Measurements from ENCODE around the gene TRPM3. TPM values are rescaled to one million over a fixed set of nuclear protein-coding genes. Genes with fewer than 3 reads are reported as not detected.
"Not testable (repeated sequence)": the region's sequence is repeated elsewhere in the genome, so short reads cannot be mapped to it uniquely, and the experiment has no call there.

TRPM3 gene
- total RNA-seq, 2 donors from 2014 or later = not detected

GRCh38 chr9:70761139-70761670, 360.2 kb downstream of the TRPM3 start:
- H3K4me3 Mint-ChIP-seq = no peak overlapping the region
- DNase-seq = no peak
- no peaks in the 10 kb centered on the region for H3K4me1 Mint-ChIP-seq
- no peaks in the 10 kb centered on the region for H3K9me3 ChIP-seq (ENCODE audit: control insufficient read depth, low read length, poor library complexity, severe bottlenecking)
- no peak overlapping the region for H3K27ac Mint-ChIP-seq
- no peaks in the 10 kb centered on the region for H3K27me3 Mint-ChIP-seq
- no peak for ATAC-seq
- H3K36me3 Mint-ChIP-seq (ENCODE audit: low read depth) = no peaks in the 10 kb centered on the region

DNA sequence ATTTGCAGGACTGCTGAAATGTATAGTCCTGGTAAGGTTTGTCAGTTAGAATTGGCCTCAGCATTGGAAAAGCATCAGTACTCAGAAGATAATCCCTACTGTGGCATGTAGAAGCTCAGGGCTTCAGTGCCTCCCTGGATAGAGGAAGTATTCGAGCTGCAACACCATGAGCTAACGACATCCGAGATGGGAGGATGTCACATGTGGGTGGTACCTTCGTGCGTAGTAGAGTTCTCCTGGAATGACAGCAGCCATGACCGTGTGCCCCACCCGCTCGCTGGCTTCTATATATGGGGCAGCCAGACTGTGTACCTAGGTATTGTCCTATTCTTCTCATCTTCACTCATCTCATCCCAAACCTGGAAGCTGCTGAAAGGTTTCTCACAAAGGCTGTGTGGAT, 361.2 kb downstream of the TRPM3 start:
- Mint-ChIP-seq H3K4me3 (no peak overlapping the region), H3K36me3 (ENCODE audit: low read depth) (no peaks in the 10 kb centered on the region), H3K4me1 (no peaks in the 10 kb centered on the region), H3K27me3 (no peaks in the 10 kb centered on the region), H3K27ac (no peak overlapping the region)
- ATAC-seq = no peak
- no peak for DNase-seq
- no peaks in the 10 kb centered on the region for H3K9me3 ChIP-seq (ENCODE audit: control insufficient read depth, low read length, poor library complexity, severe bottlenecking)

GRCh38 chr9:70753311-70753710, 368.1 kb downstream of the TRPM3 start:
- ATAC-seq = no peak
- Mint-ChIP-seq H3K27ac (no peak overlapping the region), H3K4me3 (no peak overlapping the region), H3K27me3 (peaks cover 4% of the 10 kb centered on the region), H3K4me1 (no peaks in the 10 kb centered on the region), H3K36me3 (ENCODE audit: low read depth) (no peaks in the 10 kb centered on the region)
- no peaks in the 10 kb centered on the region for H3K9me3 ChIP-seq (ENCODE audit: control insufficient read depth, low read length, poor library complexity, severe bottlenecking)
- DNase-seq = no peak

GRCh38 chr9:70749066-70749465, 372.4 kb downstream of the TRPM3 start:
- Mint-ChIP-seq H3K27ac (no peak overlapping the region), H3K4me1 (no peaks in the 10 kb centered on the region), H3K4me3 (no peak overlapping the region), H3K27me3 (peaks cover 16% of the 10 kb centered on the region), H3K36me3 (ENCODE audit: low read depth) (no peaks in the 10 kb centered on the region)
- H3K9me3 ChIP-seq (ENCODE audit: control insufficient read depth, low read length, poor library complexity, severe bottlenecking) = no peaks in the 10 kb centered on the region
- DNase-seq = no peak
- ATAC-seq = no peak

DNA sequence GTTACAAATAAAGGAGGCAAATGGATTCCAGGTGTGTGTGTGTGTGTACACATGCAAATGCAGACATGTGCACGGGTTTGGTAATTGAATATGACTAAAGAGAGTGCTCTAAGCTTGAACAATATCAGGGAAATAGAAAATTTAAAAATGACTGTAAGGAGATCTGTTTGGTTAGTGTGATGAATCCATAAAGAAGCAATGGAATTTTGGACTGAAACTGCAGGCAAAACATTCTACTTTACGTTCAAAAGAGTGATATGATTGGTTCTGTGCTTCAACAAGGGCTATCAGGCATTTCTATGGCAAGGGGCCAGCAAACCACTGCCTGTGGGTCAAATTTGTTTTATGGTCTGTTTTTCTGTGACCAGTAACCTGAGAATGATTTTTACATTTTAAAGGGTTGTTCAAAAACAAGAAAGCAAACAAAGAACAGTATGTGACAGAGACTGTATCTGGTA, 374.1 kb downstream of the TRPM3 start:
- ATAC-seq (no peak), DNase-seq (no peak)
- H3K4me1 Mint-ChIP-seq = no peaks in the 10 kb centered on the region
- peaks cover 14% of the 10 kb centered on the region for H3K27me3 Mint-ChIP-seq
- no peak overlapping the region for H3K27ac Mint-ChIP-seq
- H3K9me3 ChIP-seq (ENCODE audit: control insufficient read depth, low read length, poor library complexity, severe bottlenecking) = no peaks in the 10 kb centered on the region
- H3K36me3 Mint-ChIP-seq (ENCODE audit: low read depth) = no peaks in the 10 kb centered on the region
- H3K4me3 Mint-ChIP-seq = no peak overlapping the region

DNA sequence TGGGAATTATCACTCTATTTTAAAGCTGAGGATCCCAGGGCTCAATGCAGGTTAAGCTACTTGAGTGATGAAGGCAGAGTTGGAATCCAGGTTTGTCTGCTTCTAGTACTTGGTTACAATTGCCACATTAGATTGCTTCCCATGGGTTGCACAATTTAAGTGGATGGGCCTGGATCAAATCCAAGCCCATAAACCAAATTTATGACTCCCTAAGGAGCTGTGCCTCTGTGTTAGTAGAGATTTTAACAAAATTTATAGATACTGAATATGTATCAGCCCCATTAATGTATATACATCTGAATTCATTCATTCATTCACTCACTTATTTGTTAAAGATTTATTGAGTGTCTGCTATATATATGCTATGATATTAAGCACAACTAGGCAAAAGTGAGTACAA, 374.7 kb downstream of the TRPM3 start:
- no peak for DNase-seq
- no peak overlapping the region for H3K27ac Mint-ChIP-seq
- ATAC-seq = no peak
- H3K27me3 Mint-ChIP-seq = peaks cover 14% of the 10 kb centered on the region
- no peaks in the 10 kb centered on the region for H3K36me3 Mint-ChIP-seq (ENCODE audit: low read depth)
- no peak overlapping the region for H3K4me3 Mint-ChIP-seq
- no peaks in the 10 kb centered on the region for H3K4me1 Mint-ChIP-seq
- no peaks in the 10 kb centered on the region for H3K9me3 ChIP-seq (ENCODE audit: control insufficient read depth, low read length, poor library complexity, severe bottlenecking)

- no peaks in the 10 kb centered on the region for H3K4me1 Mint-ChIP-seq
- peaks cover 14% of the 10 kb centered on the region for H3K27me3 Mint-ChIP-seq
- H3K27ac Mint-ChIP-seq = no peak overlapping the region
- no peak overlapping the region for H3K4me3 Mint-ChIP-seq
- DNase-seq (no peak), ATAC-seq (no peak)
- H3K36me3 Mint-ChIP-seq (ENCODE audit: low read depth) = no peaks in the 10 kb centered on the region
- H3K9me3 ChIP-seq (ENCODE audit: control insufficient read depth, low read length, poor library complexity, severe bottlenecking) = no peaks in the 10 kb centered on the region
Measured at GRCh38 chr9:70746316-70746715, 375.1 kb downstream of the TRPM3 start.

GRCh38 chr9:70724794-70725193, 396.6 kb downstream of the TRPM3 start:
- ATAC-seq; H3K9me3 ChIP-seq (ENCODE audit: control insufficient read depth, low read length, poor library complexity, severe bottlenecking); H3K27me3 Mint-ChIP-seq; H3K27ac Mint-ChIP-seq; DNase-seq; H3K4me3 Mint-ChIP-seq; H3K4me1 Mint-ChIP-seq; H3K36me3 Mint-ChIP-seq (ENCODE audit: low read depth): not testable (repeated sequence)

- not testable (repeated sequence) for H3K27ac Mint-ChIP-seq; DNase-seq; H3K36me3 Mint-ChIP-seq (ENCODE audit: low read depth); H3K4me3 Mint-ChIP-seq; H3K9me3 ChIP-seq (ENCODE audit: control insufficient read depth, low read length, poor library complexity, severe bottlenecking); ATAC-seq; H3K4me1 Mint-ChIP-seq; H3K27me3 Mint-ChIP-seq
Measured at GRCh38 chr9:70724025-70724424, 397.4 kb downstream of the TRPM3 start.

DNA sequence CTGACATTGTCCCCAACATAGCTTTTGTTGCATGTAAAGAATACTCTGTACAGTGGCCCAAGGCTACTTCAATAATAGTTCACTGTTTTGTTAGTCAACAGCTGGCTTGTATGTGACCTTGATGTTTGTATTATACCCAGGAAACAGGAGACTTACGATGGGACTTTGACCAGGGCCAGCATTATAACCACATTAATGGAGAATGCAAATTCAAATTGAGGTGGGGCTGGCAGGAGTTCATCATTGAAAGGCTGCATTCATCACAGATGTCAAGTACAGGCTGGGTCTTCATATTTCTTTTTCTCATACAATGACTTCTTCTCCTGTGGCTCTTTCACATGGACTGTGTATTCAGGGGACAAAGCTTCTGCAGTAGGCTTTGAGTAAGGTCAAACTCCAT, 414.6 kb downstream of the TRPM3 start:
- H3K4me3 Mint-ChIP-seq = not testable (repeated sequence)

GRCh38 chr9:70701163-70701562, 420.3 kb downstream of the TRPM3 start:
- ATAC-seq (no peak), DNase-seq (no peak)
- H3K27ac Mint-ChIP-seq = no peak overlapping the region
- peaks cover 2% of the 10 kb centered on the region for H3K4me1 Mint-ChIP-seq
- no peaks in the 10 kb centered on the region for H3K9me3 ChIP-seq (ENCODE audit: control insufficient read depth, low read length, poor library complexity, severe bottlenecking)
- H3K36me3 Mint-ChIP-seq (ENCODE audit: low read depth) = no peaks in the 10 kb centered on the region
- peaks cover 24% of the 10 kb centered on the region for H3K27me3 Mint-ChIP-seq
- H3K4me3 Mint-ChIP-seq = no peak overlapping the region

More for the DNA sequence above, 414.6 kb downstream of the TRPM3 start:
- not testable (repeated sequence) for H3K27ac Mint-ChIP-seq; DNase-seq; H3K36me3 Mint-ChIP-seq (ENCODE audit: low read depth); H3K4me1 Mint-ChIP-seq; H3K9me3 ChIP-seq (ENCODE audit: control insufficient read depth, low read length, poor library complexity, severe bottlenecking); ATAC-seq; H3K27me3 Mint-ChIP-seq

- no peak for ATAC-seq
- no peak for DNase-seq
- H3K9me3 ChIP-seq (ENCODE audit: control insufficient read depth, low read length, poor library complexity, severe bottlenecking) = no peaks in the 10 kb centered on the region
- Mint-ChIP-seq H3K27ac (no peak overlapping the region), H3K36me3 (ENCODE audit: low read depth) (no peaks in the 10 kb centered on the region), H3K4me1 (peaks cover 2% of the 10 kb centered on the region), H3K4me3 (no peak overlapping the region), H3K27me3 (peaks cover 35% of the 10 kb centered on the region)
Measured at GRCh38 chr9:70696694-70697335, 424.6 kb downstream of the TRPM3 start.

- Mint-ChIP-seq H3K36me3 (ENCODE audit: low read depth) (no peaks in the 10 kb centered on the region), H3K4me3 (no peak overlapping the region), H3K4me1 (peaks cover 2% of the 10 kb centered on the region)
Measured at GRCh38 chr9:70694758-70695157, 426.7 kb downstream of the TRPM3 start.

GRCh38 chr9:70693186-70693585, 428.2 kb downstream of the TRPM3 start:
- no peak for DNase-seq
- Mint-ChIP-seq H3K36me3 (ENCODE audit: low read depth) (no peaks in the 10 kb centered on the region), H3K27ac (no peak overlapping the region), H3K27me3 (peaks cover 18% of the 10 kb centered on the region), H3K4me1 (no peaks in the 10 kb centered on the region), H3K4me3 (no peak overlapping the region)
- no peaks in the 10 kb centered on the region for H3K9me3 ChIP-seq (ENCODE audit: control insufficient read depth, low read length, poor library complexity, severe bottlenecking)
- no peak for ATAC-seq

More at GRCh38 chr9:70694758-70695157, 426.7 kb downstream of the TRPM3 start:
- no peak for ATAC-seq
- no peak overlapping the region for H3K27ac Mint-ChIP-seq
- no peak for DNase-seq
- peaks cover 31% of the 10 kb centered on the region for H3K27me3 Mint-ChIP-seq
- H3K9me3 ChIP-seq (ENCODE audit: control insufficient read depth, low read length, poor library complexity, severe bottlenecking) = no peaks in the 10 kb centered on the region

All from T-helper 17 cell (primary cell).